HG03354 (cell line): Measurements from ENCODE around the gene FEZ2.

Experiments
- ATAC-seq: cut with Tn5 transposase; IDR thresholded peaks from one replicate; pipeline ENCODE4 v1.9.1; 2021; ENCODE audit warnings: mild to moderate bottlenecking; ENCODE audit not compliant: unreplicated experiment, poor library complexity, severe bottlenecking

Gene FEZ2

GRCh38 chr2:36589230-36589630, 8.7 kb downstream of the FEZ2 start:
- no peak for ATAC-seq

DNA sequence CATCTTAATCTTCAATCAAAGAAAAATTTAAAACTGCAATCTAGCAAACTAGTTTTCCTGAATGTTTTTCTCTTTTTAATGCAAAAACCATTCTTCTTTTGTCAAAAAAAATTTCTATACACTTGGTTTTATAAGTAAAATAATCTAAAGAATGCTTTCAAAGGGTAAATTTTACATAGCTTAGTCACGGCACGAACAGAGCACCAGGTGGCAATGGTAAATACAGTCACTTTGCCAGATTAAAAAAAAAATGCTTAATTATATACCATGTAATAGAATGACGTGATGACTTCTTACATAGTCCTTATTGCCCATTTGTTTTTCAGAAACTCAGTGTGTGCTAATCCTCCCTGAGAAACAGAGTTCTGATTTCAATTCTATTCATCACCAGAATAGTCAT, 10.4 kb downstream of the FEZ2 start:
- no peak for ATAC-seq

GRCh38 chr2:36587101-36587500, 10.9 kb downstream of the FEZ2 start:
- no peak for ATAC-seq

- ATAC-seq = no peak
These were observed 11.3 kb downstream of the FEZ2 start for GRCh38 chr2:36586672-36587071.

GRCh38 chr2:36584148-36584794, 13.7 kb downstream of the FEZ2 start:
- ATAC-seq = no peak

DNA sequence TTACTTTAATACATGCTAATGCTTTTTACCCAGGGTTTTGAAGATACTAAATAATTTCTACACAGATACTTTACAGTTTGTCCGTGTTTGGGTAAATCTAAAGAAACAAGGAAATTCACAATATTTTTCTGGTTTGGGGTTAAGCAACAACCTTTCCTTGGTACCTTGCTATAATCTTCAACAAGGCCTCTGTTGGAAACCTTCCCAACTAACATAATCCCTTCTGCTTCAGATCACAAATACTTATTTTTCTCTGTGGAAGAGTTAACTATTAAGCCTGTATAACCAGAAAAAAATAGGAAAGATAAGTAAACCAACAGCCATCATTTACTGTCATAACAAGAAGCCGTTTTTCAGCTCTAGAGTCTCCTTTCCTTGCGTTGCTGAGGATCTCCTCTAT, 15.0 kb downstream of the FEZ2 start:
- no peak for ATAC-seq

- ATAC-seq = no peak
These were observed 15.4 kb downstream of the FEZ2 start for GRCh38 chr2:36582538-36582937.

DNA sequence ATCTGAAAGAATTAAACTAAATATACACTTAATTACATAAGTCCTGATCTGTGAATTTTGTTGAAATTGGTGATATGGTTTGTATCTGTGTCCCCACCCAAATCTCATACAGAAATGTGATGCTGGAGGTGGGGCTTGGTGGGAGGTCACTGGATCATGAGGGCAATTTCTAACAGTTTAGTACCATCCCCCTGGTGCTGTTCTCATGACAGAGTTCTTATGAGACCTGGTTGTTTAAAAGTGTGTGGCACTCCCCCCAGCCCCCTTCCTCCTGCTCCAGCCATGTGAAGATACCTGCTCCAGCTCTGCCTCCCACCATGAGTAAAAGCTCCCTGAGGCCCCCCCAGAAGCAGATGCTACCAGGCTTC, 18.7 kb downstream of the FEZ2 start:
- no peak for ATAC-seq

GRCh38 chr2:36578343-36579296, 19.3 kb downstream of the FEZ2 start:
- ATAC-seq = no peak

DNA sequence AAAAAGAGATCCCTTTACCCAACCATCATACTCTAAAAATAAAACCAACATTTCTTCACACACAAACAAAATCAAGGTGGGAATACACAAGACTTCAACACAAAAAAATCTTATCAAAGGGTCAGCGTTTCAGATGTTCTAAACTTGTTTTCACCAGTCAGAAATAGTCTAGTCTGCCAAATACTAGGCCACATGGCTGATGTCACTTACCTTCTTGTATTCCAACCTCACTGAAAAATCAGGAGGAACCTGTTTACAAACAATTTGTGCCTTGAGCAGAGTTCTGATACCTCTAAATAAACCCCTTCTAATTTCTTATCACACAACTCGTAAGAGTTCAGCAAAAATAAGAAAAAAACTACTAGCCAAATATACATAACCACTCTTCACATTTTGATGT, 20.1 kb downstream of the FEZ2 start:
- no peak for ATAC-seq

- ATAC-seq = no peak
These were observed 23.4 kb downstream of the FEZ2 start for GRCh38 chr2:36574560-36574959.

- ATAC-seq = no peak
These were observed 24.8 kb downstream of the FEZ2 start for GRCh38 chr2:36573165-36573564.

GRCh38 chr2:36572719-36573059, 25.3 kb downstream of the FEZ2 start:
- no peak for ATAC-seq

DNA sequence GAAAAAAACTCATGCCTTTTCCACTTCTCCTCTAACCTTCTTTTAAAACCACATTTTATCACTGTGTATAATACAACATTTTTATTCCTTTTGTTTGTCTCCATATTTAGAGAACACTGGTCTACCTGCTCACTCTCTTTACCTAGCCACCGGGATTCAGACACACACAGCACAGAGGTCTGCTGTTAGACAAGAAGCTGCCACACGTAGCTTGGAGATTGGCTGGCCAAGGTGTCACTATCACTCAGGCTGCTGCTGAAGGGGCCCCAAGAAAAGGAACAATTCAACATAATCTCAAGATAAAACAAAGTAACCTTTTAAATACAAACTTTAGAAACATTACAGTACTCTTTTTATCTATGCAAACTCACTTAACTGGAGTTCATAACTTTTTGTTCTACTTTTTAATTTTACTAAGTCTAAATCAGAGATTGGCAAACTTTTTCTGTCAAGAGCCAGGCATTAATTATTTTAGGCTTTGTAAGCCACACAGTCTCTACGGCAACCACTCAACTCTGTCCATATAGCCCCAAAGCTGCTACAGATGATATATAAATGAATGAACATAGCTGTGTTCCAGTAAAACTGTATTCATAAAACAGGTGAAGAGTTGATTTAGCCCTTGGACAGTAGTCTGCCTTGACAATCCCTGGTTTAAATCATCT, 25.8 kb downstream of the FEZ2 start:
- no peak for ATAC-seq

GRCh38 chr2:36570416-36570815, 27.6 kb downstream of the FEZ2 start:
- ATAC-seq = no peak

DNA sequence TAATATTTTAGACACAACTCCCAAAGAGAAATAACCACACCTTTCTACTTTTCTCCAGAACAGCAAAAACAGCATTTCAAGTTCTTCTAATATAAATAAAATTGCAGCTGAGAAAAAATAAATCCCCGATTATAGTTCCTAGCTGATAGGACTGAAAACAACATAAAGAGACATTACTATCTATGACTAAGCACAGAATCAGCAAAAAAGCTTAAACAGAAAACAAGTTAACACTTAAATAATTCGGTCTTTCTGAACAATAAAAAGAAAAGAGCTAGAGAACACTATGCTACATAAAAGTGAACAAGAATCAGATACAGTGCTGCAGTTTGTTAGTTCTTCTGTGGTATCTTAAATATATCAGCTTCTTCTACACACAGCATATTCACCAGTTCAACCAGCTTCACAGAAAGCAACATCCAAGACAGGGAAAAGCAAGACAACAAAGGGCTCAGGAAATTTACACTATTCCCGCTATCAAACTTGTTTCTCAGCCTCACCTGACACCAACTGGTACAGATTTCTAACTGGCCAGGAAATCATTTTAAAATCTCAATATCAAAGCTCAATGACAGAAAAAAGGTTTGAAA, 28.6 kb downstream of the FEZ2 start:
- ATAC-seq = no peak

DNA sequence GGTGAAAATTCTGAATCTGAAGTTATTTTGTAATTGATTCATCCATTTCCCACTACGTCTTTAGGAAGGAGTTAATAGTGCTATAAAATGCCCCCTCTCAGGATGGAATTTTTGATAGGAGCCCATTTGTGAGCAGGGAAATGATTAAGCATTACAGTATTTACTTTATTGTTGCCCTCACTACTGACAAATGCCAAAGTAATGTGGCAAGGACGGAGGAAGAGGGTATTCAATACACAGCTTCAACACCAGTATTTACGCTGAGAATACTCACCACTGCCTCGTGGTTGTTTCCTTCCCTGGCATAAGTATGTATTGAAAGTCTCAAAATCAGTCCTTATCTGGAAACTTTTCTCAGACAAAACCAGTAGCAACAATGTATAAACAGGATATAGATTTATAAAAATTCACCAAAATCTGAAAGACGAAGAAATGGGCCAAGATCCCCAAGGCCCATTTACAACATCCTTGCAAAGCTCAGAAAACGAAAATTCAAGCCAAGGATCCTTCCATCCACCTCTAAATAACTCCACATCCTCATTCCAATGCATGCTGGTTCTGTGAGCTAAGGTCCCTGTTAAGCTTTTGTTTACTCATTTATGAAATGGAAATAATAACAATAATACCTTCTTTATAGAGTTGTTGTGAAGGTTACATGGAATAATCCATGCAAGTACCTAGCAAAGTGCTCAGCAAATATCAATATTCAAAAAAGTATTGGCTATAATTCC, 29.3 kb downstream of the FEZ2 start:
- no peak for ATAC-seq

- ATAC-seq = no peak
These were observed 30.1 kb downstream of the FEZ2 start for GRCh38 chr2:36567711-36568408.

GRCh38 chr2:36566887-36567286, 31.1 kb downstream of the FEZ2 start:
- no peak for ATAC-seq
